IMR-90 (cell line): Measurements from ENCODE around the gene ADIRF. TPM values are rescaled to one million over a fixed set of nuclear protein-coding genes. Genes with fewer than 3 reads are reported as not detected.
"Not testable (repeated sequence)": the region's sequence is repeated elsewhere in the genome, so short reads cannot be mapped to it uniquely, and the experiment has no call there.

Experiments
- ATAC-seq: fragments of 200-7000 bp; cut with Tn5 transposase; 2 replicates; pipeline ENCODE4 v1.9.1; 2020; ENCODE audit warnings: low read depth, mild to moderate bottlenecking, moderate library complexity
- BruUV-seq: library from RNA; stranded (reverse); fragments of 400-500 nt; replicated peaks from 2 replicates; lab custom pipeline; 2021; lab: Mats Ljungman, UMichigan
- CTCF ChIA-PET: fragments of 300-600 bp; formaldehyde crosslinking; extraction: SDS; loops from one replicate; lab custom pipeline; 2021; ENCODE audit warnings: antibody characterized with exemption; lab: Yijun Ruan, JAX
- POLR2A ChIA-PET: fragments of 300-600 bp; sonication (Branson Sonifier 250); formaldehyde crosslinking; loops from one replicate; lab custom pipeline; 2022; ENCODE audit warnings: antibody characterized with exemption; ENCODE audit not compliant: unreplicated experiment; lab: Charles Lee
- DNase-seq: peaks from one replicate; pipeline ENCODE4 v3.0.0; 2013
- H2AFZ ChIP-seq: replicated peaks from 2 replicates; pipeline ENCODE3; 2013; ENCODE audit warnings: low read length, mild to moderate bottlenecking; ENCODE audit not compliant: poor library complexity
- H2AK5ac ChIP-seq: 2 replicates; pipeline ENCODE4 v1.6.1; 2013; ENCODE audit warnings: low read depth, low read length, inconsistent platforms
- H2AK9ac ChIP-seq: replicated peaks from 2 replicates; pipeline ENCODE3; 2013; ENCODE audit warnings: mild to moderate bottlenecking, low read depth, low read length, moderate library complexity; ENCODE audit not compliant: poor library complexity
- H2BK120ac ChIP-seq: 2 replicates; pipeline ENCODE4 v1.6.1; 2013; ENCODE audit warnings: low read depth, low read length, inconsistent platforms
- H2BK15ac ChIP-seq: 3 replicates; pipeline ENCODE4 v1.6.1; 2013; ENCODE audit warnings: low read depth, low read length, inconsistent platforms
- H2BK20ac ChIP-seq: 2 replicates; pipeline ENCODE4 v1.6.1; 2013; ENCODE audit warnings: low read depth, mild to moderate bottlenecking, inconsistent platforms, low read length, moderate library complexity
- H2BK5ac ChIP-seq: 2 replicates; pipeline ENCODE4 v1.6.1; 2013; ENCODE audit warnings: mild to moderate bottlenecking, low read depth, low read length, inconsistent platforms; ENCODE audit not compliant: poor library complexity, severe bottlenecking
- H3K14ac ChIP-seq: replicated peaks from 2 replicates; pipeline ENCODE4 v1.6.1; 2013; ENCODE audit warnings: low read depth, low read length, inconsistent platforms
- H3K18ac ChIP-seq: 2 replicates; pipeline ENCODE4 v1.6.1; 2013; ENCODE audit warnings: low read depth, low read length, control low read depth
- H3K23ac ChIP-seq: 2 replicates; pipeline ENCODE4 v1.6.1; 2013; ENCODE audit warnings: low read depth, low read length, inconsistent platforms
- H3K27ac ChIP-seq: 2 replicates; pipeline ENCODE4 v1.5.1; 2013; ENCODE audit warnings: mild to moderate bottlenecking, control low read depth, low read length; ENCODE audit not compliant: insufficient read depth
- H3K27me3 ChIP-seq: 2 replicates; pipeline ENCODE4 v1.6.1; 2013; ENCODE audit warnings: low read length; ENCODE audit not compliant: control insufficient read depth, insufficient read depth
- H3K36me3 ChIP-seq: 2 replicates; pipeline ENCODE4 v1.6.1; 2013; ENCODE audit warnings: low read length, mixed read lengths; ENCODE audit not compliant: control insufficient read depth, insufficient read depth
- H3K4ac ChIP-seq: 2 replicates; pipeline ENCODE4 v1.6.1; 2013; ENCODE audit warnings: low read depth, low read length, inconsistent platforms
- H3K4me1 ChIP-seq: 2 replicates; pipeline ENCODE4 v1.6.1; 2013; ENCODE audit warnings: low read length, mixed read lengths; ENCODE audit not compliant: control insufficient read depth, insufficient read depth
- H3K4me2 ChIP-seq: 2 replicates; pipeline ENCODE4 v1.6.1; 2013; ENCODE audit warnings: low read depth, mild to moderate bottlenecking, control low read depth, low read length, moderate library complexity
- H3K4me3 ChIP-seq: 2 replicates; pipeline ENCODE4 v1.5.1; 2013; ENCODE audit warnings: low read depth, mild to moderate bottlenecking, control low read depth, low read length, moderate library complexity; ENCODE audit not compliant: insufficient read depth
- H3K56ac ChIP-seq: 2 replicates; pipeline ENCODE4 v1.6.1; 2013; ENCODE audit warnings: low read length, inconsistent platforms; ENCODE audit not compliant: insufficient read depth; ENCODE audit errors: extremely low read depth
- H3K79me1 ChIP-seq, 2 experiments: 2 replicates each; pipeline ENCODE4 v1.6.1; 2013; ENCODE audit warnings: low read length in 2 of 2, inconsistent platforms in 1 of 2, low read depth in 1 of 2
- H3K9ac ChIP-seq: 2 replicates; pipeline ENCODE4 v1.6.1; 2013; ENCODE audit warnings: low read depth, low read length, control low read depth
- H3K9me1 ChIP-seq: 2 replicates; pipeline ENCODE4 v1.6.1; 2013; ENCODE audit warnings: low read length, inconsistent platforms; ENCODE audit not compliant: insufficient read depth
- H3K9me3 ChIP-seq: 2 replicates; pipeline ENCODE4 v1.6.1; 2013; ENCODE audit warnings: low read length; ENCODE audit not compliant: control insufficient read depth, insufficient read depth
- H4K20me1 ChIP-seq: 2 replicates; pipeline ENCODE4 v1.6.1; 2013; ENCODE audit warnings: low read length, inconsistent platforms; ENCODE audit not compliant: insufficient read depth
- H4K5ac ChIP-seq: 2 replicates; pipeline ENCODE4 v1.6.1; 2013; ENCODE audit warnings: mild to moderate bottlenecking, low read depth, low read length, control low read depth
- H4K8ac ChIP-seq, 2 experiments: 2 replicates each; pipeline ENCODE4 v1.6.1; 2013; ENCODE audit warnings: low read depth in 2 of 2, low read length in 2 of 2, control low read depth in 1 of 2, inconsistent platforms in 1 of 2
- H4K91ac ChIP-seq: 2 replicates; pipeline ENCODE4 v1.6.1; 2013; ENCODE audit warnings: low read depth, low read length, inconsistent platforms; ENCODE audit not compliant: insufficient read depth
- WGBS, 2 experiments: methylation state at CpG; one replicate each; pipeline versions ENCODE4 v1.1.5 to v1.1.7; 2013; ENCODE audit warnings: missing lambda C conversion rate in 2 of 2; ENCODE audit not compliant: insufficient read length in 1 of 2; ENCODE audit errors: extremely low coverage in 2 of 2; 5-methylcytosine and 5-hydroxymethylcytosine counted together
- dilution Hi-C: fragments of 300-500 bp; cut with HindIII; formaldehyde crosslinking; loops from one replicate; pipeline ENCODE4 v1.14.3; 2018; ENCODE audit warnings: low sequenced_read_pairs; ENCODE audit not compliant: unreplicated experiment
- in situ Hi-C: fragments of 300-500 bp; cut with MboI; formaldehyde crosslinking; loops from 3 replicates; pipeline ENCODE4 v1.14.3; 2019; ENCODE audit warnings: low sequenced_read_pairs, inconsistent platforms, mixed read lengths
- intact Hi-C: fragments of 100-400 bp; cut with micrococcal nuclease; formaldehyde crosslinking; loops from 2 replicates; pipeline ENCODE4 v1.10.0; 2022
- polyA plus RNA-seq, 3 experiments: library from polyadenylated mRNA; depleted of rRNA; stranded (reverse); fragments of >200 nt; gene quantifications; 2 replicates each; pipeline ENCODE4 v1.2.3, GENCODE V29; 2012; ENCODE audit warnings: low replicate concordance in 1 of 3
- total RNA-seq: library from RNA; depleted of rRNA; stranded (reverse); fragments of >200 nt; gene quantifications from 2 replicates; pipeline ENCODE4 v1.2.3, GENCODE V29; 2012

The ADIRF gene
- total and polyA plus RNA-seq, 2 of the 4 experiments (the other 2 are of a cell fraction) = 2.3 to 7.2 TPM

DNA sequence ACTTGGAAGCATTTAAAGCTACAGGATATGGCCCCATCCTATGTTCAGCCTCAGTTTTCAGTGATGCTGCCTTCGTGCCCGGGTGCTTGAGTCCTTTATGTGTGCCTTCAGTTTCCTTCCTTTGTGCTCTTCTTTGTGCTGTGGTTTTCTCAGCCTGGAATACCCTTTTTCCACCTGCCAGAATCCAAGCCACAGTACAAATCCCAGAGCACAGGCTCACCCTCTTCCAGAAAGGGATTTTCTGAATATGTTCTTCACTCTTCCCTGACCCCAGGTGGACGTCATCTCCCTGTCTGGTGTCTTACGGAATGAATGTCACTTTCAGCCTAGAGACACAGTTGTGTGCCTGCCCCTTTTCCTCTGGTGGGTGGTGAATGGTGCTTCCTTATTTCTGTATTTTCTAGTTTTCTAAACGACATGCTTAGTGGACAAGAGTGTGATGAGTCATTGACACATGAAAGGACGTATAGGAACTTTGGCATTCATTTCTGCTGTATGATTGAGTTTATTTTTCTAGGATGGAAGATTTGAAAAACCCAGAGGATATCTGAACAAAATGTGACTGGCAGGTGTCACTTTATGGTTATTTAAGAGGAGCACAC, 31.6 kb downstream of the ADIRF start:
- H2BK20ac ChIP-seq, H4K8ac ChIP-seq, H3K79me1 ChIP-seq, H3K4me1 ChIP-seq, H3K14ac ChIP-seq, H2AFZ ChIP-seq, intact Hi-C loops, H3K4me3 ChIP-seq, in situ Hi-C loops, H3K18ac ChIP-seq, H3K27me3 ChIP-seq, H4K91ac ChIP-seq, H3K27ac ChIP-seq, H4K20me1 ChIP-seq, H3K23ac ChIP-seq, H3K9me1 ChIP-seq, H2BK5ac ChIP-seq, H2AK5ac ChIP-seq, DNase-seq, H3K36me3 ChIP-seq, dilution Hi-C loops, BruUV-seq, H4K5ac ChIP-seq, H3K9ac ChIP-seq, H2BK120ac ChIP-seq, H2BK15ac ChIP-seq, ATAC-seq, H2AK9ac ChIP-seq, H3K4ac ChIP-seq, H3K56ac ChIP-seq, CTCF ChIA-PET, H3K9me3 ChIP-seq, H3K4me2 ChIP-seq, POLR2A ChIA-PET: not testable (repeated sequence)
- 55% methylated on average over 2 of the region's 6 CpGs; no CpG with 5 or more reads in 1 of the 2 experiments for WGBS, 2 experiments
